HPDE6-E6E7 (cell line): ENCODE measurements around the gene ZNF761.
A peak's percentile ranks its signal among the peaks of the same experiment; 100 is the strongest.
"Not testable (repeated sequence)": the region's sequence is repeated elsewhere in the genome, so short reads cannot be mapped to it uniquely, and the experiment has no call there.

Experiments
- DNase-seq: peaks from one replicate; pipeline ENCODE4 v3.0.0; 2011; ENCODE audit warnings: missing footprints; ENCODE audit errors: extremely low spot score

The ZNF761 gene

GRCh38 chr19:53431399-53432087 lies at the start of gene ZNF761:
ZNF761 (plus strand) TSS chr19:53431984; CDS start chr19:53447269, 15,285 bp downstream.
- peak; percentile 86 for DNase-seq

- no peak for DNase-seq
Observed at GRCh38 chr19:53388168-53388567, 43.6 kb upstream of the ZNF761 start.

DNA sequence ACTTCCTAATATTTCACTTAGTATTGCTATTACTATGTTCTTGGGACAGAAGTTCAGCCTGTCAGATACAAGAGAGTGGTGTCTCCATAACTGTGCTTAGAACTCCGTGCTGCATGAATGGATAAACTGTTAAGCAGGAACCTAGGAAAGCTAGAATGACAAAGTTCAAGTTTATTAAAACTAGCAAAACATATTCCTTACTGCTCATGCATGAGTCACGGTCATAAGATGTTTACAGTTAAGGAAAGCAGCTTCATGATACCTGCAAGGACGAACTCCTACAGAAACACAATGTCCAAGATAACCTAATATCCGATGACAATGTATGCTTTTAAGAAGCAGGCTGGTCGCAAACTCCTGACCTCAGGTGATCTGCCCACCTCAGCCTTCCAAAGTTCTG lies 42.9 kb upstream of the ZNF761 start:
- DNase-seq, result no peak

DNA sequence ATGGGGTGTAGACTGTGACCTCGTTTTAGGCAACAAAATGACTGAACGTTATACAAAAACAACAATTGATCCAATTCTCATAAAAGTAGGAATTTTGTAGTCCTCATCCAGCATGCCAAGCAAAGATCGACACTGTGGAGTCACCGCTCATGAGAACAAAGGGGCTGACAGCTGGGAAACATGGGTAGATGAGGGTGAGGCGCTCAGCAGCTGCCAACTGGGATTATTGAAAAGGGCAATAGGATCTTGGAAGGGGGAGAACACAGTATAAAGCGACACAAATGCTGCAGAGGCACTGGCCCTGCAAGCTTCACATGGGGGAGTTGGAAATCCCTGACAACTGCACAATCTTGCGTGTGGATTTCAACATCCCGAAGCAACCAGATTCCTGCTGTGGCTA lies 42.2 kb upstream of the ZNF761 start:
- no peak for DNase-seq

GRCh38 chr19:53389978-53390377 lies 41.8 kb upstream of the ZNF761 start:
- DNase-seq, result no peak

DNA sequence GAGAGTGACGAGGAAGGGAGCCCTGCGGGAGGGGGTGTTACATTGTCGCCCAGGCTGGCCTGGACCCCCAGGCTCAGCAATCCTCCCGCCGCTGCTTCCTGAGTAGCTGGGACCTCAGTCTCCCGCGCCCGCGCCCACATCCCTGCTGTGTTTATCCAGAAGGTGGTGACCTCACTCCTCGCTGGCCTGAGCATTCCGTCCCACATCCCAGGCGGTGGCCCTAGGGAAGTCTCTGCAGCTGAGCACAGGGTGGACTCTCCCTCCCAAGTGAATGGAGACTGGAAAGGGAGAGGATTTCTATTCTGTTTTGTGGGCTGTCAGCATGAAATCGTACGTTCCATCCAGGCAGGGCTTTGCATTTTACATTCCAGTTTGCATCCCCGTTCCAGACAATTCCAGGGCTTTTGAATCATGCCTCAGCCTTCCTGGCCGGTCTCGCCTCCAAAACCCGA lies 37.2 kb upstream of the ZNF761 start:
- DNase-seq, result no peak

DNA sequence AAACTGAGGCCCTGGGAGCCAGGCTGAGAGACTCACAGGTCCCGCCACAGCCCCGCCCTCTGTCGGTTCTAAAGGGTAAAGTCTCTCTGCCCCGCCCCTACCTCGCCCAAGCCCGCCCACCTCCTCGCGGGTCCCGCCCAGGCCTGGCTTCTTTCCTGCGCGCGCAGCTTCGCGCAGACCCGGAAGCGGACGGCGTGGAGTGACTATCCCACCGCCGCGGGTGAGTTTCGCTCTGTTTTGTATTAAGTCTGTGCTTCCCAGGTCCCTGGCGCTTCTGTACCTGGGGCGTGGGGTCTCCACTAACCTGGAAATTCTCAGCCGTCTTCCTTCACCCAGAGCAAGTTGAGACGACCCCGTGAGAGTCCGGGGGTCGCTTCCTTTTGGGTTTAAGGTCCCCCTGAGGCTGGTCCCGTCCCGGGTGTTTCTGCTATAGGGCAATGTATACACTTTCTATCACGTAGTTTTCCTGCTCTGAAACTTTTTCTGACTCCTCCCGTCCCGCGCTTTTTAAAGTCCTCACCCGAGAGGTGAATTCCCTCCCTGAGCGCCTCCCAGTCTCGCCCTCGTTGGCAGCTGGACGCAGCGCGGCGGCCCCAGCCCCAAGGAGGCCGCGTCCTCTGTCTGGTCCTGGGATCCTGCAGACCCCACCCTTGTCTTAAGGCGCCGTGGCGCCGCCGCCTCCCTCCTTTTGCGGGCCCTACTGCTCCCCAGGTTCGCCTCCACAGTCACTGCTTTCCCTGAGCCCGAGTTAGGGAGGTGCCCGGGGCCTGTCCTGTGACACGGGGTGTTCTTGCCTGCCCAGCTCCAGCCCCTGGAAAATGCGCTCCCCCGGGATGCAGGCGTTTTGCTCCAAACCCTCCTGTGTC lies 36.6 kb upstream of the ZNF761 start, which contains the start of gene ZNF765:
Gene ZNF765, plus strand, starts transcription at position 176 of the 866 bp plus-strand sequence. CDS start 2,867 bp downstream, outside the sequence.
- DNase-seq, result peak; percentile 74

GRCh38 chr19:53395840-53396524 lies 35.8 kb upstream of the ZNF761 start:
- not testable (repeated sequence) for DNase-seq

DNA sequence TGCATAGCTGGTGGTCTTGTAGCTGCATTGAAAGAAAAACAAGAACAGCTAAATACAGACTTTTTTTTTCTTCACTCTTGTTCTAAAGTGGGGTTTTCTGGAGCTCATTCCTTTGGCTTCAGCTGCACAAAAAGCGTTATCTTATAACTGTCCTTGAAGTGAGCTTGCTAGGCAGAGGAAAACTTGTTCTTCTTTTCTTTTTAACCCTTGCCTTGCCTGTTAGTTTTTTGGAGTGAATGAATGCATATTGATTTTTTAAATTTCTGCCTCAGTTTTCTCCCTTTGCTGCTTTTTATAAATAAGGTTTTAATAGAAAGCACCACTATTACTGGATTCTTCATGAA lies 35.3 kb upstream of the ZNF761 start:
- DNase-seq, result no peak

DNA sequence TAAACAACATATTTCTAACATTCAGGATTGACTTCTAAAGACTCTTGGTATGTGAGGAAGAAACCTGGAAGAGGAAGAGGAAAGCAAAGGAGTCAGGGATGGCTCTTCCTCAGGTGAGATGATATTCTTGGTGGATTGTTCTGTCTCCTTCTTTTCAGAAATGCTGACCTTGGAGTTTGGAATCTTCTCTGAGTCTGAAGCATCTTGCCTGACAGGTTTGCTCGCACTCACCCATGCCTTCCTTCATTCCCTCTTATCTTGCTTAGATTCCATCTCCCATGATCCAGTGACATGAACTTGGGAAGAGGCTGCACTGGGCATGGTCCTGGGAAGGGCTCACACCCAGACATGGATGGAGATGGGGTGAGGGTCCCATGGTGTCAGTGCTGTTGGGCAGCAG lies 33.9 kb upstream of the ZNF761 start:
- DNase-seq, result not testable (repeated sequence)

DNA sequence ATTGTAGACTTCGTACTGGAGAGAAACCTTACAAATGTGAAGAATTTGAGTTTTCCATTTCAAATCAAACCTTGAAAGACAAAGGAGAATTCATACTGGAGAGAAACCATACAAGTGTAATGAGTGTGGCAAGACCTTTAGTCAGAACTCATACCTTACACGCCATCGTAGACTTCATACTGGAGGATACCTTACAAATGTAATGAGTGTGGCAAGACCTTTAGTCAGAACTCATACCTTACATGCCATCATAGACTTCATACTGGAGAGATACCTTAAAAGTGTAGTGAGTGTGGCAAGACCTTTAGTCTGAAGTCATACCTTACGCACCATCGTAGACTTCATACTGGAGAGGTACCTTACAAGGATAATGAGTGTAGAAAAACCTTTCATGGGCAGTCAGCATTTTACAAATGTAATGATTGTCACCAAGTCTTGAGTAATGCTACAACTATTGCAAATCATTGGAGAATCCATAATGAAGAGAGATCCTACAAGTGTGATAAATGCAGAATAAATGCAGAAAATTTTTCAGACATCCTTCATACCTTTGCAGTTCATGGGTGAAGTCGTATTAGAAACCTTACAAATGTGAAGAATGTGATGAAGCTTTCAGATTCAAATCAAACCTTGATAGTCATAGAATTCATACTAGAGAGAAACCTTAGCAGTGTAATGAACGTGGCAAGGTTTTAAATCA lies 22.1 kb upstream of the ZNF761 start:
- no peak for DNase-seq

- DNase-seq, result not testable (repeated sequence)
Observed at GRCh38 chr19:53420520-53421315, 11.1 kb upstream of the ZNF761 start.

DNA sequence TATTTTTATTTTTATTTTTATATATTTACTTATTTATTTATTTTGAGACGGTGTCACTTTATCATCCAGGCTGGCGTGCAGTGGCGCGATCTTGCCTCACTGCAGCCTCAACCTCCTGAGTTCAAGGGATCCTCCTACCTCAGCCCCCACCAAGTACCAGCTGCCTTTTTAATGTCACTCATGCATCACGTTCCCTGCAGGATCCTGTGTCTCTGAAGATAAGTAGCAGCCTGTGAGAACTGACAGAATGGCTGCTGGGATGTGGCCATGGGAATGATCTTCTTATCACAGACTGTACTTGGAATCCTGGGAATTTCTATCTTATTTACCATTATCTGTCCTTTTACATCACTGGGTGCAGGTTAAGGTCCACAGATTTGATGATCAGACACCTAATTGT lies 9.2 kb upstream of the ZNF761 start:
- DNase-seq, result no peak

GRCh38 chr19:53423074-53423473 lies 8.7 kb upstream of the ZNF761 start:
- not testable (repeated sequence) for DNase-seq

- DNase-seq, result not testable (repeated sequence)
Observed at GRCh38 chr19:53423680-53424079, 8.1 kb upstream of the ZNF761 start.

GRCh38 chr19:53424968-53425597 lies 6.7 kb upstream of the ZNF761 start:
- DNase-seq, result peak; percentile 29

DNA sequence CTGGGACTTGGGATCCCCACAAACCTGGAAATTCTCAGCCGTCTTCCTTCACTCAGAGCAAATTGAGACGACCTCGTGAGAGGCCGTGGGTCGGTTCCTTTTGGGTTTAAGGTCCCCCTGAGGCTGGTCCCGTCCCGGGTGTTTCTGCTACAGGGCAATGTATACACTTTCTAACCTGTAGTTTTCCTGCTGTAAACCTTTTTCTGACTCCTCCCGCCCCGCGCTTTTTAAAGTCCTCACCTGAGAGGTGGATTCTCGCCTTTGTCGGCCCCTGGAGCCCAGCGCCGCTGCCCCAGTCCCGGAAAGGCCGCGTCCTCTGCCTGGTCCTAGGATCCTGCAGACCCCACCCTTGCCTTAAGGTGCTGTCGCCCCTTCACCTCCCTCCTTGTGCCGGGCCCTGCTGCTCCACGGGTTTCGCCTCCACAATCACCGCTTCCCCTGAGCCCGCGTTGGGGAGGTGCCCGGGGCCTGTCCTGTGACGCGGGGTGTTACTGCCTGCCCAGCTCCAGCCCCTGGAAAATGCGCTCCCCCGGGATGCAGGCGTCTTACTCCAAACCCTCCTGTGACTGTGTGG lies 391 bp downstream of the ZNF761 start:
- peak; percentile 4 for DNase-seq

DNA sequence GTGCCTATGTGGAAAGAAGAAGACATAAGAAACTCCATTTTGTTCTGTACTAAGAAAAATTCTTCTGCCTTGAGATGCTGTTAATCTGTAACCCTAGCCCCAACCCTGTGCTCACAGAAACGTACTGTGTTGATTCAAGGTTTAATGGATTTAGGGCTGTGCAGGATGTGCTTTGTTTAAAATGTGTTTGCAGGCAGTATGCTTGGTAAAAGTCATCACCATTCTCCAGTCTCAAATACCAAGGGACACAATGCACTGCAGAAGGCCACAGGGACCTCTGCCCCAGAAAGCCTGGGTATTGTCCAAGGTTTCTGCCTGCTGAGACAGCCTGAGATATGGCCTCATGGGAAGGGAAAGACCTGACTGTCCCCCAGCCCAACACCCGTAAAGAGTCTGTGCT lies 12.0 kb downstream of the ZNF761 start:
- DNase-seq, result not testable (repeated sequence)

DNA sequence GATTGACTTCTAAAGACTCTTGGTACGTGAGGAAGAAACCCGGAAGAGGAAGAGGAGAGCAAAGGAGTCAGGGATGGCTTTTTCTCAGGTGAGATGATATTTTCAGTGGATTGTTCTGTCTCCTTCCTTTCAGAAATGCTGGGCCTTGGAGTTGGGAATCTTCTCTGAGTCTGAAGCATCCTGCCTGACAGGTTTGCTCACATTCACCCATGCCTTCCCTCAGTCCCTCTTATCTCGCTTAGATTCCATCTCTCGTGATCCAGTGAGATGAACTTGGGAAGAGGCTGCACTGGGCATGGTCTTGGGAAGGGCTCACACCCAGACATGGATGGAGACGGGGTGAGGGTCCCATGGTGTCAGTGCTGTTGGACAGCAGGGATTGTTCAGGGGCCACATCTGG lies 15.4 kb downstream of the ZNF761 start:
- DNase-seq, result not testable (repeated sequence)

DNA sequence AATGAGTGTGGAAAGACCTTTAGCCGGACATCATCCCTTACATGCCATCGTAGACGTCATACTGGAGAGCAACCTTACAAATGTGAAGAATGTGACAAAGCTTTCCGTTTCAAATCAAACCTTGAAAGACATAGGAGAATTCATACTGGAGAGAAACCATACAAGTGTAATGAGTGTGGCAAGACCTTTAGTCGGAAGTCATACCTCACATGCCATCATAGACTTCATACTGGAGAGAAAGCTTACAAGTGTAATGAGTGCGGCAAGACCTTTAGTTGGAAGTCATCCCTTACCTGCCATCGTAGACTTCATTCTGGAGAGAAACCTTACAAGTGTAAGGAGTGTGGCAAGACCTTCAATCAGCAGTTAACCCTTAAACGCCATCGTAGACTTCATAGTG lies 24.0 kb downstream of the ZNF761 start:
- DNase-seq, result no peak
